GM19397 (cell line): ENCODE data around the gene CD247.

Experiments
- ATAC-seq: cut with Tn5 transposase; IDR thresholded peaks from one replicate; pipeline ENCODE4 v1.9.1; 2021; ENCODE audit warnings: mild to moderate bottlenecking, moderate library complexity; ENCODE audit not compliant: unreplicated experiment

Gene CD247

GRCh38 chr1:167440776-167441175 is 77.6 kb downstream of the CD247 start:
- ATAC-seq = no peak

GRCh38 chr1:167440345-167440744 is 78.0 kb downstream of the CD247 start:
- ATAC-seq = no peak

- no peak for ATAC-seq
These were observed 78.9 kb downstream of the CD247 start for GRCh38 chr1:167439301-167439988.

GRCh38 chr1:167438171-167439138 is 79.9 kb downstream of the CD247 start:
- no peak for ATAC-seq

GRCh38 chr1:167435484-167435883 is 82.8 kb downstream of the CD247 start:
- no peak for ATAC-seq

- no peak for ATAC-seq
These were observed 84.0 kb downstream of the CD247 start for GRCh38 chr1:167434306-167434705.

- no peak for ATAC-seq
These were observed 84.4 kb downstream of the CD247 start for GRCh38 chr1:167433884-167434283.

GRCh38 chr1:167432780-167433179 is 85.5 kb downstream of the CD247 start:
- ATAC-seq = no peak

GRCh38 chr1:167431909-167432650 is 86.2 kb downstream of the CD247 start:
- no peak for ATAC-seq

GRCh38 chr1:167431261-167431908 is 86.9 kb downstream of the CD247 start:
- peak; percentile 12 for ATAC-seq

- peak; percentile 20 for ATAC-seq
These were observed 87.5 kb downstream of the CD247 start for GRCh38 chr1:167430849-167431242.

- peak; percentile 61 for ATAC-seq
These were observed 88.0 kb downstream of the CD247 start for GRCh38 chr1:167430134-167430848.

- peak; percentile 24 for ATAC-seq
These were observed 88.7 kb downstream of the CD247 start for GRCh38 chr1:167429612-167430011.

GRCh38 chr1:167428395-167428794 is 89.9 kb downstream of the CD247 start:
- ATAC-seq = no peak

- no peak for ATAC-seq
These were observed 90.5 kb downstream of the CD247 start for GRCh38 chr1:167427848-167428247.

GRCh38 chr1:167426716-167427115 is 91.6 kb downstream of the CD247 start:
- no peak for ATAC-seq

- no peak for ATAC-seq
These were observed 92.8 kb downstream of the CD247 start for GRCh38 chr1:167425482-167425881.

- ATAC-seq = no peak
These were observed 94.4 kb downstream of the CD247 start for GRCh38 chr1:167423684-167424619.

GRCh38 chr1:167420510-167420909 is 97.8 kb downstream of the CD247 start:
- ATAC-seq = no peak
